ENCODE data around the gene ERC1.

The ERC1 gene

GRCh38 chr12:1465990-1466389, 475.0 kb downstream of the ERC1 start:
- Mint-ChIP-seq H3K36me3 (ENCODE audit: low read depth) (peaks cover 4% of the 10 kb centered on the region), H3K9me3 (no peaks in the 10 kb centered on the region), H3K4me3 (no peak overlapping the region), H3K27ac (no peak overlapping the region), H3K27me3 (no peaks in the 10 kb centered on the region), H3K4me1 (ENCODE audit: low read depth) (no peaks in the 10 kb centered on the region)
- no peak for DNase-seq

- no peaks in the 10 kb centered on the region for H3K27me3 Mint-ChIP-seq
- no peak overlapping the region for H3K27ac Mint-ChIP-seq
- no peak for DNase-seq
- H3K4me1 Mint-ChIP-seq (ENCODE audit: low read depth) = no peaks in the 10 kb centered on the region
- H3K4me3 Mint-ChIP-seq = no peak overlapping the region
- no peaks in the 10 kb centered on the region for H3K9me3 Mint-ChIP-seq
- peaks cover 4% of the 10 kb centered on the region for H3K36me3 Mint-ChIP-seq (ENCODE audit: low read depth)
Measured at GRCh38 chr12:1466481-1467154, 475.6 kb downstream of the ERC1 start.

GRCh38 chr12:1467710-1468109, 476.7 kb downstream of the ERC1 start:
- no peak for DNase-seq
- H3K9me3 Mint-ChIP-seq = no peaks in the 10 kb centered on the region
- peaks cover 4% of the 10 kb centered on the region for H3K36me3 Mint-ChIP-seq (ENCODE audit: low read depth)
- no peak overlapping the region for H3K27ac Mint-ChIP-seq
- H3K4me3 Mint-ChIP-seq = no peak overlapping the region
- no peaks in the 10 kb centered on the region for H3K4me1 Mint-ChIP-seq (ENCODE audit: low read depth)
- no peaks in the 10 kb centered on the region for H3K27me3 Mint-ChIP-seq

GRCh38 chr12:1469070-1469469, 478.0 kb downstream of the ERC1 start:
- DNase-seq = no peak
- Mint-ChIP-seq H3K27ac (no peak overlapping the region), H3K27me3 (no peaks in the 10 kb centered on the region)

DNA sequence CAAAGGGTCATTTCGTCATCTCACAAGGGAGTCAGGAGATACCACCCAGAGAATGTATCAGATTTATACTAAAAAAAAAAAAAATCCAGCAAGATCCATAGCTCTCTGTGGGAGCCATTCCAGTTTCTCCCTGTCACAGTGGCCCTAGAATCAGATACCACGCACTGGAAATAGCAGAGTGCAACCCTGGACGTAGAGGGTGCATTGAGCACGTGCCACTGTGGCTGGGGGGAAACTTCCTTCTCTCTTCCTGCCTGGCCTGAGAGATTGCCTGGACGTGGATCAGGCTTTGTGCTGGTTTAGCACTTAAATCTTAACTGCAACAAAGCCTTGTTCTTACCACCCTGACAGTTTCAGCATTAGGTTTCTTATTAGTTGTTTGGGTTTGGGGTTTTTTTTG, 479.0 kb downstream of the ERC1 start:
- DNase-seq = no peak
- Mint-ChIP-seq H3K27me3 (no peaks in the 10 kb centered on the region), H3K9me3 (no peaks in the 10 kb centered on the region), H3K36me3 (ENCODE audit: low read depth) (peaks cover 2% of the 10 kb centered on the region), H3K4me3 (no peak overlapping the region), H3K27ac (no peak overlapping the region), H3K4me1 (ENCODE audit: low read depth) (no peaks in the 10 kb centered on the region)

More at GRCh38 chr12:1469070-1469469, 478.0 kb downstream of the ERC1 start:
- H3K9me3 Mint-ChIP-seq = no peaks in the 10 kb centered on the region
- H3K36me3 Mint-ChIP-seq (ENCODE audit: low read depth) = peaks cover 4% of the 10 kb centered on the region
- no peaks in the 10 kb centered on the region for H3K4me1 Mint-ChIP-seq (ENCODE audit: low read depth)
- H3K4me3 Mint-ChIP-seq = no peak overlapping the region

- H3K4me1 Mint-ChIP-seq (ENCODE audit: low read depth) = no peaks in the 10 kb centered on the region
Measured at GRCh38 chr12:1471224-1471623, 480.2 kb downstream of the ERC1 start.

GRCh38 chr12:1473418-1473817, 482.4 kb downstream of the ERC1 start:
- no peaks in the 10 kb centered on the region for H3K4me1 Mint-ChIP-seq (ENCODE audit: low read depth)
- no peak overlapping the region for H3K4me3 Mint-ChIP-seq
- no peak for DNase-seq
- no peaks in the 10 kb centered on the region for H3K36me3 Mint-ChIP-seq (ENCODE audit: low read depth)
- H3K27me3 Mint-ChIP-seq = no peaks in the 10 kb centered on the region
- H3K9me3 Mint-ChIP-seq = no peaks in the 10 kb centered on the region
- H3K27ac Mint-ChIP-seq = no peak overlapping the region

More at GRCh38 chr12:1471224-1471623, 480.2 kb downstream of the ERC1 start:
- H3K36me3 Mint-ChIP-seq (ENCODE audit: low read depth) = no peaks in the 10 kb centered on the region
- H3K9me3 Mint-ChIP-seq = no peaks in the 10 kb centered on the region
- no peak overlapping the region for H3K27ac Mint-ChIP-seq
- no peak for DNase-seq
- no peak overlapping the region for H3K4me3 Mint-ChIP-seq
- H3K27me3 Mint-ChIP-seq = no peaks in the 10 kb centered on the region

GRCh38 chr12:1474041-1474573, 483.1 kb downstream of the ERC1 start:
- DNase-seq = no peak
- Mint-ChIP-seq H3K4me3 (no peak overlapping the region), H3K27ac (no peak overlapping the region), H3K27me3 (no peaks in the 10 kb centered on the region), H3K9me3 (no peaks in the 10 kb centered on the region), H3K36me3 (ENCODE audit: low read depth) (no peaks in the 10 kb centered on the region), H3K4me1 (ENCODE audit: low read depth) (no peaks in the 10 kb centered on the region)

DNA sequence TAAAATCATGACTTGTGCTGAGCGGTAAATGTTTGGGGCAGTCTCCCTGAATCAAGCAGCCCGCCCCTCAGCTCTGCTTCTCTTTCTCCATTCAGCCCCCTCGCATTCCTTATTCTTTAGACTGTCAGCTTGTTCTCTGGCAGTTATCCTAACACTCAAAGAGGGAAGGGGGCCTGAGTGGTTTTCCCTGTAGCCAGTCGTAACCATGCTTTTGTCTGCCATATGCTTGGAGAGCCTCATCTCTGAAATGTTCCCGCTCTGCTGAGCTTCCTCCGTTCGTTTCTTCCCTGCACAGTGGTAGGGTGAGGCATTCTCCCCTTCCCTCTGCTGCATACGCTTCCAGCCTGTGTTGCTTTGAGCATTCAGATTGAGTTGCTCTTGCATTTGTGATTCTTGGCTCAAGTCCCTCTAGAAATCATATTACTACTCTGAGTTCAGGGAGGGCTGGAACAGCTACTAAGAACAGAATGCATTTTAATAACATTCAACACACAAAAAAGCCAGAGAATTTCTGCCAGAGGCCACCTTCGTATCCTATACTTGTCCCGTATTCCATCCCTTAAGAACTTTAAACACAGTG, 483.6 kb downstream of the ERC1 start:
- Mint-ChIP-seq H3K4me3 (no peak overlapping the region), H3K27ac (no peak overlapping the region), H3K27me3 (no peaks in the 10 kb centered on the region), H3K4me1 (ENCODE audit: low read depth) (no peaks in the 10 kb centered on the region), H3K36me3 (ENCODE audit: low read depth) (no peaks in the 10 kb centered on the region), H3K9me3 (no peaks in the 10 kb centered on the region)
- DNase-seq = no peak

DNA sequence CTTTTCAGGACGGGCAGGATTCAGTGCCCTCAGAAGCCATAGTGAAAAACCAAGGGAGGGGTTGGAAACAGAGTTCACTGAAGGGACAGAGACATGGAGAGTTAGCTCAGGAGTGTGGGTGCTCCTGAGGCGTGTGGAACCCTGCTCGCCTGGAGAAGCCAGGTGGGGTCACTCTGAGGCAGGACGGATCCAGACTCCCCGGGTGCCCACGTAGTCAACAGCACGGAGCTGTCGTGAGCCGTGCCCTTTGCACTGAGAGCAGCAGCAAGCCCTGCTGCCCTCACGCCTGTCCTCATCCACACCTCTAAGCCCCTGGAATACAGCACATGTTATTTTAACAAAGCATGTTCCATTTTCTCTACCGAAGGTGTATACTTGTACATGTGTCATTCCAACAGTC, 488.6 kb downstream of the ERC1 start:
- Mint-ChIP-seq H3K4me1 (ENCODE audit: low read depth) (no peaks in the 10 kb centered on the region), H3K27me3 (no peaks in the 10 kb centered on the region), H3K9me3 (no peaks in the 10 kb centered on the region), H3K36me3 (ENCODE audit: low read depth) (peaks cover 3% of the 10 kb centered on the region), H3K27ac (no peak overlapping the region), H3K4me3 (no peak overlapping the region)
- DNase-seq = no peak

DNA sequence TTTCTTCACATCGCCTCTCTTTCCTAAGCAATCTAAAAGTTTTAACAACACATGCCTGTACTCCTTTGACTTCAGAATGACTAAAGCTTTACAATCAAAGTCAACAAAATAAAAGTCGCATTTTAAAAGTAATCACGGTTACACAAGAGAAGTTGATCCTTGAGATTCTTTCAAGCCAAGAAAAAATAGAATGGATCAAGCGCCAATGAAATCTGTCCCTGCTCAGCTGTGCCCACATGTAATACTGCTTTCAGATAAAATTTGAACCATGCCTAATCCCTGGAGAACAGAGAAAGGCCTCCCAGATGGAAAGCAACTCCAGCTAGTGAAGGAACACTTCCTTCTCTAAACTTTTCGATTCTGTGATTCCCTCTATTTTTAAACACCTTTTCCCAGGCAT, 490.3 kb downstream of the ERC1 start:
- Mint-ChIP-seq H3K27me3 (no peaks in the 10 kb centered on the region), H3K4me1 (ENCODE audit: low read depth) (no peaks in the 10 kb centered on the region), H3K4me3 (no peak overlapping the region)

DNA sequence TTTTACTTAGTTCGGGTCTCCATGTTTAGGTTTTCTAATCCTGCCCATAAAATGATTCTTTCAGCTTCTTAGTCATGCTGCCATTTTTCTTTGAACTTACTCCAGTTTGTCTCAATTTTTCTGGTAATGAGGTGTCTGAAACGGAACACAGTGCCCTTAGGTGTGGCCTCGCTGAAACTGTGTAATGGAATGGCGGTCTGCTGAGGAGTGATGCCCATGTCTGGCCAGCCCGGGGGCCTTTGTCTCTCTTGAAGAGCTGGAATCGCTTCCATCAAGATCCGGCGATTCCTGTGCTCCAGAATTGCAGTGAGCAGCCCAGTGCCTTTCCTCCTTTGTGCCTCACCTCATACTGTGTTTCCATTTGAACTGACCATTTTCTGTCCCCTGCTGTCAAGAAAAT, 490.9 kb downstream of the ERC1 start:
- no peak for DNase-seq
- H3K4me1 Mint-ChIP-seq (ENCODE audit: low read depth) = peaks cover under 1% of the 10 kb centered on the region
- no peak overlapping the region for H3K27ac Mint-ChIP-seq
- no peak overlapping the region for H3K4me3 Mint-ChIP-seq
- no peaks in the 10 kb centered on the region for H3K9me3 Mint-ChIP-seq
- H3K36me3 Mint-ChIP-seq (ENCODE audit: low read depth) = peaks cover 3% of the 10 kb centered on the region
- no peaks in the 10 kb centered on the region for H3K27me3 Mint-ChIP-seq

More for the DNA sequence above, 490.3 kb downstream of the ERC1 start:
- DNase-seq = no peak
- no peak overlapping the region for H3K27ac Mint-ChIP-seq
- H3K36me3 Mint-ChIP-seq (ENCODE audit: low read depth) = peaks cover 3% of the 10 kb centered on the region
- H3K9me3 Mint-ChIP-seq = no peaks in the 10 kb centered on the region

- Mint-ChIP-seq H3K27me3 (no peaks in the 10 kb centered on the region), H3K27ac (peak overlapping the region; percentile 72), H3K4me1 (ENCODE audit: low read depth) (peaks cover 20% of the 10 kb centered on the region), H3K9me3 (no peaks in the 10 kb centered on the region), H3K4me3 (no peak overlapping the region), H3K36me3 (ENCODE audit: low read depth) (peaks cover 28% of the 10 kb centered on the region)
- DNase-seq = peak; percentile 42
Measured at GRCh38 chr12:1488908-1489381, 497.9 kb downstream of the ERC1 start.

DNA sequence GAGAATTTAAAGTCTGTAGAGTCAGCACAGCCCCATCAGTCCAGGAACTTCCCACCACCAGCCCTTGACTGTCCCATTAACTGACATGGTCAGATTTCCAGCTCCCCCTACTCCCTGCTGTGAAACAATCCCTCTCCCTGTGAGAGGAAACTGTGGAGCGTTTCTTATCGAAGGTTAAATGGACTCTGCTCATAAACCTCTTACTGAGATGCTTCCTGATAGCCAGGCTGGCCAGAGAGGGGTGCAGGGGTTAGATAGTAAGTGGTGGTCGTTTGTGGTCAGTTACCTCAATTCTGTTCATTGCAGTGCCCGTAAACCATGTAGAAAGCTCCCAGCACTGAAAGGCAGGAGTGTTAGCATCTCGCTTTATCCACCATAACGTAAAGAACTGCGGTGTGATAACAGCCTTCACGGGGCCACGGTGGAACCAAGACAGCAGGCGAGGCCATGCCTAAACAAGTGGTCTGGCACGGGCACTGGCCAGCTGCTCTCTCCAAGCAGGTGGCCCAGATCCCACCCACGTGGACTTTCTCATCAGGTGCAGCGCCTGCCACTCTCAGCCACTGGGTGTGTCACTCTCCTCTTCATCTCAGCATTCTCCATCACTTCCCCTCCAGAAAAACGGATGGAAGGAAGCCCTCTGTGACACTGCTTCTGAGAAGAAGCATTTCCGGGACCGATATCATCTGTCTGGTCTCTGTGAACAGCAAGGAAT, 501.1 kb downstream of the ERC1 start:
- no peak for DNase-seq
- no peaks in the 10 kb centered on the region for H3K27me3 Mint-ChIP-seq
- H3K4me3 Mint-ChIP-seq = no peak overlapping the region
- peaks cover 30% of the 10 kb centered on the region for H3K36me3 Mint-ChIP-seq (ENCODE audit: low read depth)
- H3K4me1 Mint-ChIP-seq (ENCODE audit: low read depth) = peaks cover 18% of the 10 kb centered on the region
- no peak overlapping the region for H3K27ac Mint-ChIP-seq
- no peaks in the 10 kb centered on the region for H3K9me3 Mint-ChIP-seq
